ENCODE data around the gene ZNF267.

- no peak for TF ChIP-seq ZFP3 (CRISPR knock-in tag; IDR thresholded peaks at IDR 0.05)
- TF ChIP-seq RARB (CRISPR knock-in tag; IDR thresholded peaks at IDR 0.05): no peak
- no peak for TF ChIP-seq TCF4 (CRISPR knock-in tag; IDR thresholded peaks at IDR 0.05; ENCODE audit: borderline replicate concordance)
- TF ChIP-seq CSRNP3 (CRISPR knock-in tag; IDR thresholded peaks at IDR 0.05): no peak
Observed at GRCh38 chr16:31880322-31880979, 6.8 kb downstream of the ZNF267 start.
